ENCODE data around the gene DND1.
"Not testable (repeated sequence)": the region's sequence is repeated elsewhere in the genome, so short reads cannot be mapped to it uniquely, and the experiment has no call there.

The DND1 gene

DNA sequence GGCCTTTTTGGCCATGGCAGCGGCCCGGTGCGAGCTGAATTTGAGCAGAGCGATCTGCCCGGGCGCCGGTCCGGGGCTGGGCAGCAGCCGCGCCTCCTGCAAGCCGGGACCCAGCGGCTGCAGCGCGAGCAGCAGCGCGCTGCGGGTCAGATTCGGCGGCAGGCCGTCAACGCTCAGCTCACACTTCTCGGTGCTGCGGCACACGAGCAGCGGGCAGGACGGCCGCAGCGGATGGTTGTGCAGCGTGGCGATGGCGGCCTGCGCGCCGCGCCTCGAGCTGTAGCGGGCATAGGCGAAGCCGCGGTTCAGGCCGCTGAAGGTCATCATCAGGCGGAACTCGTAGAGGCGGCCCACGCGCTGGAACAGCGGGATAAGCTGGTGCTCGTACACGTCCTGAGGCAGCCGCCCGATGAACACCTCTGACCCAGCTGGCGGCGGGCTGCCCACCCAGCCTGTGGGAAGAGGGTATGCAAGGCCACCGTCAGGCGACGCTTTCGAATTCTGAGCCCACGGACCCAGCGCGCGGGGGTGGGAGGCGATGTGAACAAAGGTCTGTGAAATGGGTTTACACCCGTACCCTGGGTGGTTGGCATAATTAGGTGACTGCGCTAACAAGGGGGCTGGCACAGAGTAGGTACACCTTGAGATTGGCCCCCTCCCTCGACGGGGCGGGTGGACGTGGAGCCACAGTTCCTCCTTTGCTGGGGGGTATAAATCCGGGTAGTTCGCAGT, 755 bp downstream of the DND1 start:
- no peak for DNase-seq (ENCODE audit: low read depth in 2 of 2)

DNA sequence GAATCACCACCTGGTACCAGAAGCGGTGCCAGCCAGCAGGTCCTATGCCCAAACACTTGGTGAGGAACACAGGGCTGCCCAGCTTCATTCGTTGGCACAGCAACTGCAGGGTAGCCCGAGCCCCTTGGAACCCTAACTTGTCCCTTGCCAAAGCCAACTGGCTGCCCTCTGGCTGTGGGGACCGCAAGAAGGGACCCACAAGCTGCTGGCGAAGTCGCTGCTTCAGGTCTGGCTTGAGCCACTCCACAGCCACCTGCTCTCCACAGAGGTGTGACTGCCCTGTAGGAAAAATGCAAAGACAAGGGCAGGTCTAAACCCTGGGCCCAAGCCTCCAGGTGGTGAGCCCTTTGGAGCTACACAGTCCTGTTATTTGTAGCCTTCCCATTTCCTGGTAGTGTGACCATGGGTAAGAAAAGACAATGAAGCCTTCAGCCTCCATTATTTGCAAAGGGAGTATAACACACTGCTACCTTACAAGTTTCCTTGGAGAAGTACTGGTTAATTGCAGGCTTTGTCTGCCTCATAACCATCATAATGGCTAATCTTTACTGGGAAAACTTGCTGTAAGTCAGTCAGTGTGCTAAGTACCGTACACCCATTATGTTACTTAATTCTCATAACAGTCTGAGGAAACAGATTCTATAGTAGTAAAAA, 1.8 kb downstream of the DND1 start:
- DNase-seq (ENCODE audit: low read depth in 2 of 2) = no peak

DNA sequence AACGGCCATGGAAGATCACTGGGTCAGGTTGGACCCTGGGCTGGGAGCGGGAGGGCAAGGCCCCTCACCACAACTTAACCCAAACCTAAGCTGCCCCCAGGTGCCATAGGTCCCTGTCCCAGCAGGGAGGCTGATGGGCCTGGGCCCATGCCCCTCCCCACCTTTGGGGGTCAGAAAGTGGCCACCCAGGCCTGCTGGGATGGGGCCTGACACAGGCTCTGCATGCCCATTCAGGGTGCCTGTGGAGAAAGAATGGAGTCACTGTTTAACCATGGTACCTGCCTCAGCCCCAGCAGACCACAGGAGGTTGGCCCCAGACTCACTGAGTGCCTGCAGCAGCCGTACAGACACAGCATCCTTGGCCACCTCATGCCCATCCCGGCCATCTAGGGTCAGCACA, 2.3 kb downstream of the DND1 start:
- not testable (repeated sequence) for DNase-seq (ENCODE audit: low read depth in 2 of 2)

DNA sequence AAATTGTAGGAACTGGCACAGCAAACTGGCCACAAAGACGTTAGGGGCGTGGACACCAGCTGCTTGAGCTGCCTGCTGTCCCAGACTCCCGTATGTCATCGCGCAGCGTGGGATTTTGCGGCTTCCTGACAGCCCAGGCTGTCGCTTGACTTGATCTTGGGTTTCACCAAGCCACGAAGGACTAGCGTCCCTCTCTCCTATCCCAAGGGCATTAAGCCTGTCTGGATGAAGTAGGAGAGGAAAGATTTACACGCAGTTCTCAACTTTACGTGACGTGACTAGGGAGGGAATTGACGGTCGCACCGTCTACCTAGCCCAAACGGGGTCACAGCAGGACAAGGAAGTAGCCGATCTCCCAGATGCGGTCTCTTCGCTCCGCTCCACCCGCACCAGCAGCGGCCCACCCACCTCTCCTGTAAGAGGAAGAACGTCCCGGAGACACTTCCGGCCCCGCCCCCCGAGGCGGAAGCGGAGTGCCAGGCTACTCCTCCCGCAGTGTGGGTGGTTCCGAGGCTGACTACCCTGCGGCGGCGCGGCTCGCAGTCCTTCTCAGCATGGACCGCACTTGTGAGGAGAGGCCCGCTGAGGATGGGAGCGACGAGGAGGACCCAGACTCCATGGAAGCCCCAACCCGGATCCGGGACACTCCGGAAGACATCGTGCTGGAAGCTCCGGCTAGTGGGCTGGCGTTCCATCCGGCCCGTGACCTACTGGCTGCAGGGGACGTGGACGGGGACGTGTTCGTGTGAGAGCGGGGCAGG, 8.8 kb downstream of the DND1 start, which contains the start of gene WDR55:
TSS of gene WDR55 (plus strand) at position 546 of the 761 bp plus-strand sequence. CDS start at position 555, 9 bp downstream.
- peak; percentile 90 to 91 for DNase-seq (ENCODE audit: low read depth in 2 of 2)

DNA sequence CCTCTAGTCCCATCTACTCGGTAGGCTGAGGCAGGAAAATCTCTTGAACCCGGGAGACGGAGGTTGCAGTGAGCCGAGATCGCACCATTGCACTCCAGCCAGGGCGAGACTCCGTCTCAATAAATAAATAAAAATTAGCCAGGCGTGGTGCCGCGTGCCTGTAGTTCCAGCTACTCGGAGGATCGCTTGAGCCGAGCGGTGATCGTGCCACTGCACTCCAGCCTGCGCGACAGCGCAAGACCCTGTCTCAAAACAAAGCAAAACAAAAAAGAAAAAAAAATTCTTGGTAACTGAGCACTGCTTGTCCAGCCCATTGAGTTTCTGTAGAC, 9.4 kb downstream of the DND1 start:
- no peak for DNase-seq (ENCODE audit: low read depth in 2 of 2)

DNA sequence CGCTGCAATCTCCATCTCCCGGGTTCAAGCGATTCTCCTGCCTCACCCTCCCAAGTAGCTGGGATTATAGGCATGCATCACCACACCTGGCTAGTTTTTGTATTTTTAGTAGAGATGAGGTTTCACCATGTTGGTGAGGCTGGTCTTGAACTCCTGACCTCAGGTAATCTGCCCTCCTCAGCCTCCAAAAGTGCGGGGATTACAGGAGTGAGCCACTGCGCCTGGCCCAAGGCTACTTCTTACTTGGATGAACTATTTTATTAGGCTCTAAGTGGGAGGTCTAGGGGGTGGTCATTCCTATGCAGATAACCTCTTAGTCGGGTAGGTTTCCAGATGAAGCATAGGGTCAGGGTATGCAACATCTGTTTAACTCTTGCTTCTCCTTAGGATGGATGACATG, 13.0 kb downstream of the DND1 start:
- DNase-seq (ENCODE audit: low read depth in 2 of 2) = not testable (repeated sequence)

DNA sequence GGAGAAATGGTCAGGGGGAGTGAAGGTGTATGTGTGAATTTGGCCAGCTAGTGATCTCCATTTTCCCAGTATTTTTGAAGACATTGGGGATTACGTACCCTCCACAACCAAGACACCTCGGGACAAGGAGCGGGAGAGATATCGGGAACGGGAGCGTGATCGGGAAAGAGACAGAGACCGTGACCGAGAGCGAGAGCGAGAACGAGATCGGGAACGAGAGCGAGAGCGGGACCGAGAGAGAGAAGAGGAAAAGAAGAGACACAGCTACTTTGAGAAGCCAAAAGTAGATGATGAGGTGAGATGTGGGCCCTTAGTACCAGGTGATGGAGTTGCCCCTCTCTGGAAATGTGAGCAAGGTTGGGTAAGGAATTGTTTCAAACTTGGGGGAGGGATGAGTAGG, 14.5 kb downstream of the DND1 start:
- DNase-seq (ENCODE audit: low read depth in 2 of 2) = no peak

DNA sequence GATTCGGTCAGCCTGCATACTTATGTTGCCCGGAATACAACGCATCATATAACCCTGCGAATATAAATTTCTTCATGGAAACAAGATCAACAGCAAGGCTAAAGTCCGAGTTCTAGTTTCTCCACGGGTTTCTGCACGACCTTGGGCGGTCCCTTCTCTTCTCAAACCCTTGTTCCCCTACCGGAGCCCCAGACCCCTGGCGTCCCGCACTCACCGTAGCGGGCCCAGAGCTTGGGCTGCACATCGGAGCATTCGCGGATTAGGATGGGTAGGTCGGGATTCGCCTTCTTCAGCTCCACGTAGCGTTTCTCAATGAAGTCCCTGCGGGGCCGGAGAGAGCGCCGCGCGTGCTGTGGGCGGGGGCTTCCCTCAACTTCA, 26.3 kb downstream of the DND1 start:
- no peak for DNase-seq (ENCODE audit: low read depth in 2 of 2)

DNA sequence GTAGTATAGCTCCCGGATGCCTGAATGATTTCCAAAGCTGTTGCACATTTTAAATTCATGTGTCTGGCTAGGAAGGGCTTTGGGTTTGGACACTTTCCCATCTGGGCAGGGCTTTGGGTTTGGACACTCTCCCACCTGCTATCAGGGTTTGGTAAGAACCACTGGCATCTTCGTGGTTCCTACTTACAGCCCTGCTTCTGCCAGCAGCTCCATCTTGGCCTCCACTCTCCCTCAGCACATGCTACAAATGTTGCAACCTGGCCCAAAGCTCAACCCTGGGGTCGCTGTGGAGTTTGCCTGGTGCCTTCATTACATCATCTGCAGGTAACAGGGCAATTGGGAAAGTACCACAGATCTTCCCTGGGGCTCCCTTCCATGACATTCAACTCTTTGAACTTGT, 30.7 kb downstream of the DND1 start:
- DNase-seq (ENCODE audit: low read depth in 2 of 2) = no peak

DNA sequence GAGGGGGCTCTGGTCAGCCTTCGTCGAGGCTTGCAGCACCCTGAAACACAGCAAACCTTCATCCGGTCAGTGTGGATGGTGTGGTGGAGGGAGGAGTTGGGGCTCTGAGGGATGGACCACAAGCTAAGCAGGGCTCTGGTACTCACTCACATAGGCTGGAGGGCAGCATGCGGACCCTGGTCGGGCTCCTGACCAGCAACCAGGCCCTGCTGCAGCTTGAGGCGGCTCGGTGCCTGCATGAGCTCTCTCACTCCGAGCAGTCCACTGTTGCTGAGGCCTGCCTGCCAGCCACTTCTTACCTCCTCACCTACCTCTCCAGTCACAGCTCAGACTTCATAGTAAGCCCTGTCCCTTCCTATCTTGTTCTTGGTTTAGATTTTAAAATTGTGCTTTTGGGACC, 31.7 kb downstream of the DND1 start:
- DNase-seq (ENCODE audit: low read depth in 2 of 2) = no peak

DNA sequence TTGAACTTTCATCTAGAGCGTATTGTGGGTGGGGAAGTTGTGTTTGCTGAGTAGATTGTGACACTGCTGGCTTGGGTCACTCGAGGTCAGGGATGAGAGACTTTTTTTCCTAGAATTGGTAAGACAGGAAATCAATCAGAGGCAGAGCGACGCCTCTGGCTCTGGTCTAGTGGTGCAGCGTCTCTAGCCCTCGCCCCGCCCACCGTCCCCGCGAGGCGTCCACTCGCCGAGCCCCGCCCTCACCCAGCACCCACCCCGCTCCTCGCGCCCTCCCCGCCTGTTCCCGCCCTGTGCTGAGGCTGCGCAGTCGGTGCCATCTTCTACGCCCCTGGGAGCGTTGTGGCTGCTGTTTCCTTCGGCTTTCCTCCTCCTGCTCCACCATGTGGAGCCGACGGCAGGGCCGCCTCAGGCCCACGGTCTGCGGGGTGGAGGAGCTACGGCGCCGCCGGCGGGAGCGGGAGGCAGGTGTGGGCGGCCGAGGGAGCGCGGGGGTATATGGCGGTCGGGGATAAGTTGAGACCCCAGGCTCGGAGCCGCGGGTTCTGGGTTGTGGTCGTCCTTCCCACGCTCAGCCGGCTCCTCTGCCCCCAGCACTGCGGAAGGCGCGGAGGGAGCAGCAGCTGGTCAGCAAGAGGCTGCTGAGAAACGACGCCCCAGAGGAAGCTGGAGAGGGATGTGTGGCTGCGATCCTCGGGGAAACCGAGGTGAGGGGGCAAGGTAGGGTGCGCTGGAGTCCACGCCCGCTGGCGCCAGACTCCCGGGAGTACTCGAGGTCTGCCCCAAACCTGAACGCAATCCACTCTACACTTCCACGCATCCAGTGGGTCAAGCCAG, 34.0 kb downstream of the DND1 start, which contains the start of gene TMCO6:
TSS of gene TMCO6 (plus strand) at position 304 of the 834 bp plus-strand sequence. CDS start at position 381, 77 bp downstream.
- peak; percentile 90 to 95 for DNase-seq (ENCODE audit: low read depth in 2 of 2)

DNA sequence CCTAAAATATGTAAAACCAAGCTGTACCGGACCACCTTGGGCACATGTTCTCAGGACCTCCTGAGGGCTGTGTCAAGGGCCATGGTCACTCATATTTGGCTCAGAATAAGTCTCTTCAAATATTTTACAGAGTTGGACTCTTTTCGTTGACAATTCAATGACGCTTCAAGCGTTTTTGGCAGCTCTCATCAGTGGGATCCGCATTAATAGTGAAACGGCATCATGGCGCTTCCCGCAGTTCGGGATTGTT, 34.6 kb downstream of the DND1 start:
- not testable (repeated sequence) for DNase-seq (ENCODE audit: low read depth in 2 of 2)

DNA sequence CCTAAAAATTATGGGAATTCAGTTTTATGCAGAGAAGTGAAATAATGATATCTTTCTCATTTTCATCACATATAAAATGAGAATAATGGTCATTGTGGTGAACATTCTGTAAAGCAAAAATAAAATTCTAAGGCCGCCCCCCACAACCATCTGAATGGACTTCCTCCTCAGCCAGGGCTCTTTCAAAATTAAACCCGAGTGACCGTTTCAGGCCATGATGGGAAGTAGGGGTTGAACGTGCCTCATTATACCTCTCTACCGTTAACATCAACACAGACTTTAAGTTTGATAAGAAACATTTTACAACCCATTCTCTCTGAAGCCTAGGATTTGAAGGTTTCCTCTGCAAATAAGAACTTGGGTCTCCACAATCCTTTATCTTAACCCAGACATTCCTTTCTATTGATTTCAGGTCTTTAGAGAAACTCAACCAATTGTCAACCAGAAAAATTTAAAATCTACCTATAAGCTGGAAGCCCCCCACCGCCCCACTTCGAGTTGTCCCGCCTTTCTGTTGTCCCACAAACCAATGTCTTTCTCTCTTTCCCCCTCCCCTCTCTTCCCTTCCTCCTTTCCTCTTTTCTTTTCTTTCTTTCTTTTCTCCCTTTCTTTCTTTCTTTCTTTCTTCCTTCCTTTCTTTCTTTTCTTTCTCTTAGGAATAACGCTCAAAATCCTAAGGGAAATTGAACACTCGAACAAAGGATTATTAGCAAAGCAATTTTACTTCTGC, 35.8 kb downstream of the DND1 start:
- DNase-seq (ENCODE audit: low read depth in 2 of 2) = no peak

DNA sequence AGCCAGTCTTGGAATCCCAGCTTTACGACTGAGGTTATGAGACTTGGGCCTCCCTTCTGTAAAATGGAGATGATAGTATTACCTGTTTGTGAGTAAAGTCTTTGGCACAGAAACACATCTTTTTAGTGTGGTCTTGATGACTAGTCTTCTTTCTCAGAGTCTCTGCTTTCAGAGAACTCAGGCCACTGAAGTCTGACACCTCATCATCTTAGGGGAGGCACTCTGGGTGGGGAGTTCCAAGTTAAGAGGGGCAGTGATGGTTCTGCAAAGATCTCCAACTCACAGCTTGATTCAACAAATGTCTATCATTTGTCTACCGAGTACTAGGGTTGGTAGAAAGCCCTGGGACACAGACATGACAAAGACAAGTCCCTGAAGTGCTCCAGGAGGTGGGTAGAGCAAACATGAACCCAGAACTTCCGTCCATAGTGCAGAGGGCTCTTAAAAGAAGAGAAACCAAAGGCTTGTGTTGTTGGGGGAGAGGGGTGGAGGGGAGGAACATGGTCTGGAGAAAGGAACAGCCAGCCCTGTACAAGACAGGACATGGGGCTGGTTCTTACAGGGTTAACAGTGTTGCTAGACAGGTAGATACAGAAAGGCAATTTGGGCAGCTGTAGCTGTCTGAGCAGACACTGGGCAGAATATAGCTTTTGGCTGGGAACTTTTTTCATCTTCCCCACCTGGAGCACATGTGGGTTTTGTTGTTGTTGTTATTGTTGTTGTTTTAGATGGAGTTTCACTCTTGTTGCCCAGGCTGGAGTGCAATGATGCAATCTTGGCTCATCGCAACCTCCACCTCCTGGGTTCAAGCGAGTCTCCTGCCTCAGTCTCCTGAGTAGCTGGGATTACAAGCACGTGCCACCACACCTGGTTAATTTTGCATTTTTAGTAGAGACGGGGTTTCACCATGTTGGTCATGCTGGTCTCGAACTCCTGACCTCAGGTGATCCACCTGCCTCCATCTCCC, 37.8 kb downstream of the DND1 start:
- no peak for DNase-seq (ENCODE audit: low read depth in 2 of 2)

DNA sequence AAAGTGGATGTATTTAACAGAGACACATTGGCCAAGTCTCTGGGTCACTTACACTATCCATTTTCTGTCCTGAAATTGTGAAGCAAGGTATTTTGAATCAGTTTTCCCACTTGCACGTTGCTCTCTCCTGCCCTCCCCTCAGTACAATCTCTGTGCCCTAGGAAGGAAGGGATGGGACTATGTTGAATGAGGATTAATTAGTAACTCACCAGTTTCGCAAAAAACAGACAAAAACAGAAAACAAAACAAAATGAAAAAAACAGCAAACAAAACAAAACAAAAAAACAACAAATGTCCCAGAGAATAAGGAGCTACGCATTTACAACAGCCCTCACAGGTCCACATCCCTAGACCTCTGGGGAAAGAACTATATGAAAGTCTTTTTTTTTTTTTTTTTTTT, 39.3 kb downstream of the DND1 start:
- no peak for DNase-seq (ENCODE audit: low read depth in 2 of 2)

DNA sequence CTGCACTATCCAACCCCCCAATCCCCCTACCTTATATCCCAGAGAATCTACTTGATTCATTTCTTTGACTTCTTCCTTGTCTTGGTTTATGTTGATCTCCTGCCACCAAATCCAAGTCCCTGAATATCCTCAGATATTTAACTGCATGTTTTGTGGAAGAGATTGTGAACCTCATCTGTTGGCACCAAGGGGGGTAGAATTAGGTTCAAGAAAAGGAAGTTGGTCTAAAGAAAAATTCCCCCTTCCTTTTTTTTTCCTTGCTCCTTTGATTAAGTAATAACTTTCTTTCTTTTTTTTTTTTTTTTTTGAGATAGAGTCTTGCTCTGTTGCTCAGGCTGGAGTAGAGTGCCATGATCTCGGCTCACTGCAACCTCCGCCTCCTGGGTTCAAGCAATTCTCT, 39.9 kb downstream of the DND1 start:
- no peak for DNase-seq (ENCODE audit: low read depth in 2 of 2)

DNA sequence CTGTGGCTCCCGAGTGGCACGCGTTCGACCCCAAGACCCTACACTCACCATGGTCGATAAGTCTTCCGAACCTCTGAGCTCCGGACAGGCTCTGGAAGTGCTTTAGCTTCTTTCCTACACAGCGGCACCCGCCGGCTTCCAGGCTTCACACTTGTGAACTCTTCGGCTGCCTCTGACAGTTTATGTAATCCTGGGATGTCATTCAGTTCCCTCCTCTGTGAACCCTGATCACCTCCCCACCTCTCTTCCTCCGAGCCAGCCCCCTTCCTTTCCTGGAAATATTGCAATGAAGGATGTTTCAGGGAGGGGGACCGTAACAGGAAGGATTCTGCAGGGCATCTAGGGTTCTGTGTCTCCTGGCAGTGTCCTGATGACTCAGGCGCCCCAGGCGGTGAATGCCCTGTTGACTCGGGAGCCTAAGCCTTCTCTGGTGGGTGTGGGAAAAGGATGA, 40.3 kb downstream of the DND1 start, which contains the start of gene CD14:
TSS of gene CD14 (minus strand) at position 155 of the 451 bp plus-strand sequence. CDS start at position 51, 104 bp downstream.
- DNase-seq (ENCODE audit: low read depth in 2 of 2) = no peak

DNA sequence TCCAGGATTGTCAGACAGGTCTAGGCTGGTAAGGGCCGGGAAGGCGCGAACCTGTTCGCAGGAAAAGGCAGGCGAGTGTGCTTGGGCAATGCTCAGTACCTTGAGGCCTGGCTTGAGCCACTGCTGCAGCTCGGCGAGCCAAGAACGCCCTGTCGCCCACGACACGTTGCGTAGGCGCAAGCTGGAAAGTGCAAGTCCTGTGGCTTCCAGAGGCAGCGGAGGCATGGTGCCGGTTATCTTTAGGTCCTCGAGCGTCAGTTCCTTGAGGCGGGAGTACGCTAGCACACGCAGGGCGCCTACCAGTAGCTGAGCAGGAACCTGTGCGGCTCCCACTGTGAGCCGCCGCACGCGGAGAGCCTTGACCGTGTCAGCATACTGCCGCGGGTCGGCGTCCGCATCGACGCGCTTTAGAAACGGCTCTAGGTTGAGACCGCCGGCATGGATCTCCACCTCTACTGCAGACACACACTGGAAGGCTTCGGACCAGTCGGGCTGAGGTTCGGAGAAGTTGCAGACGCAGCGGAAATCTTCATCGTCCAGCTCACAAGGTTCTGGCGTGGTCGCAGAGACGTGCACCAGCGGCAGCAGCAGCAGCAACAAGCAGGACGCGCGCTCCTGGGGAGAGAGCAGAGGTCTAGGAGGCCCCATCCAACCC, 40.9 kb downstream of the DND1 start:
- DNase-seq (ENCODE audit: low read depth in 2 of 2) = no peak

DNA sequence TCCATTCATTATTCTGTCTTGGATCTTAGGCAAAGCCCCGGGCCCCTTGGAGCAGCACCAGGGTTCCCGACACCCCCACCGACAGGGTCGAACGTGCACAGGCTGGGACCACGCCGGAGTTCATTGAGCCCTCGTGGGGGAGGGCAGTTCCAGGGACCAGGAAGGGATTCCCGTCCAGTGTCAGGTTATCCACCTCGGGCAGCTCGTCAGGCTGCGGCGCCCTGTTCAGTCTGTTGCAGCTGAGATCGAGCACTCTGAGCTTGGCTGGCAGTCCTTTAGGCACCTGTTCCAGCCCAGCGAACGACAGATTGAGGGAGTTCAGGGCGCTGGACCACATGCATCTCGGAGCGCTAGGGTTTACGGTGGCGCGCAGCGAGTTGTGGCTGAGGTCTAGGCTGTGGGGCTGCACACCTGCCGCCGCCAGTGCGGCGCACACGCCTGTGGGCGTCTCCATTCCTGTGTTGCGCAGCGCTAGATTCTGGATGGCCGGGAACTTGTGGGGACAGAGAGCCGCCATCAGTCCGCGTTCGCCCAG, 41.5 kb downstream of the DND1 start:
- no peak for DNase-seq (ENCODE audit: low read depth in 2 of 2)

All from stimulated activated CD8-positive, alpha-beta memory T cell treated with anti-CD3 and anti-CD28 coated beads, Interleukin-2, amount 100 ng/mL, for 1 hour (primary cell).